NK-92 (cell line): ENCODE results near the gene MMP27.

Experiments
- DNase-seq: peaks from one replicate; lab custom pipeline; 2025; ENCODE audit not compliant: unreplicated experiment; lab: John Stamatoyannopoulos, UW

Gene MMP27

GRCh38 chr11:102703826-102704493 is 1.6 kb downstream of the MMP27 start:
- no peak for DNase-seq

- DNase-seq = no peak
Measured at GRCh38 chr11:102695201-102695600, 10.4 kb downstream of the MMP27 start.

- no peak for DNase-seq
Measured at GRCh38 chr11:102685754-102686153, 19.8 kb downstream of the MMP27 start.

DNA sequence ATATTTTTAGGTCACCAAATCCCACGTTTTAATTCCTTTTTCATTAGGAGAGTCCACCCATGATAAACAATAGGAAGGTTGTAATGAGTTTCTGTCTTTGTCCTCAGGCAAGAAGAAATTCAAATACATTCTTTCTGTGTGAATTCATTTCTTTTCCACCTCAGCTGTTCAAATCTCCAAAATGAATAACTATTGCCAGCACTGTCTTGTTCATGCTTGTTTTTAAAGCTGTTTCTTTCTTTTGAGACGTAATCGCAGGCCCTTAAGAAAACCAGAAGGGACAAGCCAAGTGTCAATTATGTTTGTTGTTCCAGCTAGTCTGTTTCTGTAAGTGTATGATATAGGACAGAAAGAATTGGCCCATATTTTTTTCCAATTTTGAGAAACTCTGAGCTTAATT is 20.2 kb downstream of the MMP27 start:
- DNase-seq = no peak

DNA sequence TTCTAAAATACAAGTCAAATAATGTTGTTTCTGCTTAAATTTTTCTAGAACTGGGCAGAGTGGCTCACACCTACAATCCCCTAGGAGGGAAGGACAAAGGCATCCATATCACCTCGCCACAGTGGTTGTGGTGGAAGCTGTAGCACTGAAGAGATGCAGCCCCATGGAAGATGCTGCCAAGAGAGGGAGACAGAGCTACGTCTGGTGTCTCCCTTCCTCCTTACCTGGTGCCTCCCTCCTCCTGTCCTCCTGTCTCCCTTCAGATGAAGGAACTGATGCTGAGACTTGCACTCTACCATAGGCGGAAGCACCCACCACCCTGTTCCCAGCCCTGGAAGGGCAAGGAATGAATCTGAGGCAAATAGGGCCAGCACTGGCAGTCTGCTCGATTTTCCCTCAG is 22.3 kb downstream of the MMP27 start:
- DNase-seq = no peak

DNA sequence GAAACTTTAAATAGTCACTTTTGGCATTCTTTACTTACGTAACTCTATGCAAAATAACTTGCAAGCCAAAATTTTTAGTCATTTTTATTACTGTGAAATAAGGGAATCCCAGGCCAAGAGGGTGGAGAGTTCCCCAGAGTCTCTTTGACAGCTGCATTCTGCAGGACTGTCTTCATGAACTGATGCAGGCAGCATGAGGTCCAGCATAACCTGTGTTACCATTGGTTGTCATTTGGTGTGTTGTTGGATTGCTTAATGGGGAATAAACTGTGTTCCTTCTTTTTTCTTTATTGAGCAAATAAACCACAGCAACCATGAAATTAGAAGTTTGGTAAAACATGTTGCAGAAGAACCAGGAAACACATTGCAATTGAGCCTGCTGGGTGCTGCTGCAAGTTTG is 24.6 kb downstream of the MMP27 start:
- DNase-seq = no peak

- no peak for DNase-seq
Measured at GRCh38 chr11:102678022-102678421, 27.5 kb downstream of the MMP27 start.

DNA sequence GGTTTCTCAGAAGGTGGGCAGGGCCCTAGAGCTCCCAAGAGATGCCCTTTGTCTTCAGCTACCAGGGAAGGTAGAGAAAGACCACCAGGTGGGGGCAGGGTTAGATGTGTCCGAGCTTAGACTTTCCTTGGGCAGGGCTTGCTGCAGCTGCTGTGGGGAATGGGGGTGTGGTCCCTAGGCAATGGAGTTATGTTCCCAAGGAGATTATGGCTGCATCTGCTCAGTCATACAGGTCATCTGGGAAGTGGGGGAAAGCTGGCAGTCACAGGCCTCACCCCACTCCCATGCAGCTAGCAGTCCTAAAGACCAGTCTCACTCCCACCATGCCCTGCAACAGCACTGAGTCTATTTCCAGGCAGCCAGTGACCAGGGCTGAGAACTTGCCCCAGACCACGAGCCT is 29.5 kb downstream of the MMP27 start:
- DNase-seq = no peak

DNA sequence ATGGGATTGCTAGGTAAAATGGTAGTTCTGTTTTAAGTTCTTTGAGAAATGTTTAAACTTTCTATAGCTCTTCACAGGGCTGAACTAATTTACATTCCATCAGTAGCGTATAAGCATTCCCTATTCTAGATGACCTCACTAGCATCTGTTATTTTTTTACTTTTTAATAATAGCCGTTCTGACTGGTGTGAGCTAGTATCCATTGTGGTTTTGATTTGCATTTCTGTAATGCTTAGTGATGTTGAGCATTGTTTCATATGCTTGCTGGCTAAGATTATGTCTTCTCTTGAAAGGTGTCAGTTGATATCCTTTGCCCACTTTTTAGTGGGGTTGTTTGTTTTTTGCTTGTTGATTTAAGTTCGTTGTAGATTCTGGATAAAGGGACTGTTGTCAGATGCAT is 35.9 kb downstream of the MMP27 start:
- no peak for DNase-seq

DNA sequence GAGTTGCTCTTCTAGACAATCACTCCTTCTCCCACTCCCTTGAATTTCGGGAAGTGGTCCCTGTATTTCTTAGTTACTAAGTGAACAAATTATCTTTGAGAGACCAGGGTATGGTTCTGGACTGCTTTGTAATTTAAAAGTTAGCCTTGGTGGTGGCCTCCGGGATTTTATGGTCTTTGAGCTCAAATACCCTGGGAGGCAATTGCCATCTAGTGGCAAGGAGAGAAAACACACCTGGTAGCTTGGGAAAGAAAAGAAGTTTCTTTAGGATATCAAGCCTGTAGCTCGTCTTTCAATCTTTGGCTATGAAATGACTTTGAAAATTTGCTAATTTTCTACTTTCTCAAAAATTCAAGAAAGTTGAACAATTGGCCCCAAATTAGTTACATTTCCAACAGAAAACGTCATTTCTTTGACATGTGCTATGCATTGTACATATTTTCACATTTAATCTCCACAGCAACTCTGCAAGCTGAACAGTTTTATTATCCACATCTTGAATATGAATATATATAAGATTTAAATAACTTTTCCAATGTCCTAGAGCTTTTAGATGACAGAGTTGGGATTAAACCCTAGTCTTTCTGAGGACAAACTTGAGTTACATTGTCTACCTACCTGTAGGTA is 39.1 kb downstream of the MMP27 start:
- DNase-seq = no peak

GRCh38 chr11:102664001-102664752 is 41.4 kb downstream of the MMP27 start:
- no peak for DNase-seq

DNA sequence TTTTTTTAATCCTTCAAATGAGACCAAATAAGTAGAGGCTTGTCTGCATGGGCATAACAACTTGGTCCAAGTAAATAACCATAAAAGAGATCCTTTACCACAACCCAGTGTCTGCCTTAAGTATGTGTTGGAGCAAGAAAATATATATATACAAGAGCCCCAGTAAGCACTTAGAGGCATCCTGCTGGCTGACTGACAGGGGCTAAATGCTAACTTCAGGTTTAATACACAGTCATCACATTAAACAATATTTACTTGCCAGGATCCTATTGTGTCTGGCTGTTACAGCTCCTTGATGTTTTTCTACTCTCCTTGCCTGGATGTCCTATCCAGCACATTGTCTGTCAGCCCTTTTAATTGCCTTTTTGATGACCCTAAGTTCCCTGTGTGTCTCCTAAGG is 43.0 kb downstream of the MMP27 start:
- DNase-seq = no peak

DNA sequence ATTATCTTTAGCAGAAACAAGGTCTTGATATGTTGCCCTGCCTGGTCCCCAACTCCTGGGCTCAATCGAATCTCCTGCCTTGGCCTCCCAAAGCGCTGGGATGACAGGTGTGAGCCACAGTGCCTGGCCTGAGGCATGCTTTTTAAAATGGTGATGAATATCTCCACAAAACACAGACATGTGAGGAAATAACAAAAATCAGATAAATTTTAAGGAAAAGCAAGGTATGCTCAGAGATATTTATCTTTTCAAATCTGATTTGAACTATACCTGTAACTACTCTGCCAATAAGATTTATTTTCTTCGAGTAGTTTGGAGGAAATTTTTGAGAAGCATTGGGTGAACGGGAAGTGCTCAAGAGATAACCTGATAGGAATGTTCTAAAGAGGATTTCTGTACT is 44.5 kb downstream of the MMP27 start:
- no peak for DNase-seq

DNA sequence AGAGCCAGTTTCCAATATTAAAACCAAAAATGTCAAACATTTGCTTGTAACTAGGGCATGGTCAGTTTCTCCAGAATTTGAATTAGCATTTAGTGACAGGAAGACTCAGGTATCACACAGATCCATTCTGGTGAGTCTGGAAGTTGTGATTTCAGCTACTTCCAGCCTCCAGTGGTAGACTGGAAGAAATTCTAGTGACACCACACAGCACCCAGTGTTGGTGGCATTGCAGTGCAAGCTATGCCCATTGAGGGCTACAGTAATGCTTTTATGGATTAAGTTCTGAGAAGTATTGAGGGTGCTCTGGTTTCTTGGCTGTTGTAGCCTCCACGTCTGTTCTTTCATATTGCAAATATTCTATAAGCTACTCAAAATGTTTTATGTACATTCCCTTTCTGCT is 49.0 kb downstream of the MMP27 start:
- no peak for DNase-seq

DNA sequence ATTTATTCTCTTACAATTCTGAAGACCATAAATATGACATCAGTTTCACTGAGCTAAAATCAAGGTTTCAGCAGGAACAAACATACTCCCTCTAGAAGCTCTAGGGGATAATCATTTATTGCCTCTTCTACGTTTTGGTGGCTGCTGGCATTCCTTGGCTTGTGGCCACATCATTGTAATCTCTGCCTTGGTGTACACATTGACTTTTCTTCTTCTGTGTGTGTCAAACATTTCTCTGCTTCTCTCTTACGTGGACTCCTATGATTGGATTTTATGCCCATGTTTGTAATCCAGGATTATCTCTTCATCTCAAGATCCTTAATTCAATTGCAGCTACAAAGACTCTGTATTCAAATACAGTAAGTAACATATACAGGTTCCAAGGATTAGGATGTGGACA is 50.0 kb downstream of the MMP27 start:
- no peak for DNase-seq

DNA sequence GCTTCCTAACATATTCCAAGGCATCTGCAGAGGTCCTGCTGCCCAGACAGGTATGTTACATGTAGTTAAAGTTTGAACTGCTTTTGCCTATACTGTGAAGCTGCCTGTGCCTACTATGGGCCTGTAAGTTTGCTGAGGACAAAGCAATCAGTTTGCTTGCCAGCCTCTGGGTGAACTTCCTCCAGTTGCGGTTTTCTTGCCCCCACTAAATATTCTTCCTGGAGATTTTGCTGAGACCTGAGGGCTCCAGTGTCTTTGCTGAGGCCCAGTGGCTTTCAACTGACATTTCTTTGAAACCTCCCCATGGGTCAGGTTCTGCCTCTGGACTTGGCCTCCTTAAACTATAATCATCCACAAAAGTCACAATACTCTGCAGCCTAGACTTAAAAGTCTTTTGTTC is 50.8 kb downstream of the MMP27 start:
- DNase-seq = no peak

GRCh38 chr11:102653744-102654291 is 51.8 kb downstream of the MMP27 start:
- no peak for DNase-seq

DNA sequence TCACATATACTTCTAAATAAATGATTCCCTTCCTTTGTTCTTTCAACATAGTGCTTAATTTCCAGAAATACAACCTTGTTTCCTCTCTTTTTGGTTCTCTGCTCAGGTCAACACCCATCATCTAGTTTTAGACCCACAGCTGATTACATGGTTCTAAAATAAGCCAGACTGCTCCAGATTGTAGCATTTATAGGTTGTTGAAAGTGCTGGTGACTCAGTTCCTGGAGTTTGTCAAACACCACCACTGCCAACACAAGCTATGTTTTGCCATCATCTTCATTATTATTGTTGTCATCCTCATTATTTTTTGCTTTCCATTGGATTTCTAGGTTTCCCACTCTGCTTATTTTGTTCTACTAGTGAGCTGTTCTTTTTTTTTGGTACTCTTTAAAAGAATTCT is 58.1 kb downstream of the MMP27 start:
- DNase-seq = no peak

GRCh38 chr11:102643941-102644340 is 61.6 kb downstream of the MMP27 start:
- no peak for DNase-seq
